H1 (cell line): ENCODE data around the gene KLHL30. TPM values are rescaled to one million over a fixed set of nuclear protein-coding genes. Genes with fewer than 3 reads are reported as not detected.

Source experiments
- CTCF ChIA-PET: fragments of 300-600 bp; sonication (Branson Sonifier 250); formaldehyde crosslinking; loops from one replicate; lab custom pipeline; 2021; ENCODE audit not compliant: partially characterized antibody; lab: Charles Lee
- POLR2A ChIA-PET: fragments of 300-600 bp; sonication (Branson Sonifier 250); formaldehyde crosslinking; loops from one replicate; lab custom pipeline; 2021; ENCODE audit warnings: inconsistent platforms; ENCODE audit not compliant: partially characterized antibody; lab: Charles Lee
- DNase-seq, 2 experiments: peaks; one replicate each; pipeline versions ENCODE4 v3.0.0 to v3.0.0-alpha.2; 2010 to 2022; ENCODE audit warnings: low spot score in 2 of 2, low read depth in 1 of 2, mixed read lengths in 1 of 2
- FAIRE-seq: peaks from 2 replicates; lab custom pipeline; 2011; peaks lifted over from hg19 to GRCh38; lab: Jason Lieb, UNC
- H2AFZ ChIP-seq: 2 replicates; pipeline ENCODE4 v1.8.1; 2012; ENCODE audit warnings: low read length, inconsistent platforms
- H2AK5ac ChIP-seq: 2 replicates; pipeline ENCODE4 v1.6.1; 2013; ENCODE audit warnings: low read depth, low read length
- H2BK120ac ChIP-seq: replicated peaks from 2 replicates; pipeline ENCODE3; 2013; ENCODE audit warnings: low read depth, low read length, inconsistent platforms
- H2BK12ac ChIP-seq: 2 replicates; pipeline ENCODE4 v1.6.1; 2013; ENCODE audit warnings: low read depth, low read length
- H2BK15ac ChIP-seq: 2 replicates; pipeline ENCODE4 v1.6.1; 2013; ENCODE audit warnings: low read length
- H2BK20ac ChIP-seq: 2 replicates; pipeline ENCODE4 v1.6.1; 2013; ENCODE audit warnings: low read length
- H2BK5ac ChIP-seq: 2 replicates; pipeline ENCODE4 v1.6.1; 2013; ENCODE audit warnings: low read depth, low read length
- H3K14ac ChIP-seq: 2 replicates; pipeline ENCODE4 v1.6.1; 2013; ENCODE audit warnings: inconsistent platforms; ENCODE audit not compliant: insufficient read length
- H3K18ac ChIP-seq: 2 replicates; pipeline ENCODE4 v1.6.1; 2013; ENCODE audit warnings: low read length; ENCODE audit errors: extremely low read depth
- H3K23ac ChIP-seq: 2 replicates; pipeline ENCODE4 v1.6.1; 2013; ENCODE audit warnings: inconsistent platforms; ENCODE audit not compliant: insufficient read length
- H3K23me2 ChIP-seq: 2 replicates; pipeline ENCODE4 v1.6.1; 2013; ENCODE audit warnings: low read depth, low read length
- H3K27ac ChIP-seq: 2 replicates; pipeline ENCODE4 v1.6.1; 2011; ENCODE audit warnings: low read depth, low read length, inconsistent platforms
- H3K27me3 ChIP-seq, 4 experiments: replicated peaks in 1 of 4; 1 replicate in 1 of 4; 2 replicates in 3 of 4; pipeline versions ENCODE4 v1.6.1 to v1.8.1; 2011 to 2013; ENCODE audit warnings: low read length in 3 of 4, mild to moderate bottlenecking in 3 of 4, inconsistent platforms in 2 of 4, mixed read lengths in 2 of 4, moderate library complexity in 1 of 4; ENCODE audit not compliant: control insufficient read depth in 3 of 4, insufficient read depth in 3 of 4; ENCODE audit errors: extremely low read depth in 1 of 4
- H3K36me3 ChIP-seq, 4 experiments: 2 replicates each; pipeline versions ENCODE4 v1.6.1 to v1.8.1; 2011 to 2013; ENCODE audit warnings: mild to moderate bottlenecking in 4 of 4, low read length in 3 of 4, moderate library complexity in 2 of 4, control low read depth in 1 of 4, inconsistent platforms in 1 of 4; ENCODE audit not compliant: insufficient read depth in 4 of 4, control insufficient read depth in 2 of 4
- H3K4ac ChIP-seq: replicated peaks from 2 replicates; pipeline ENCODE3; 2013; ENCODE audit warnings: low read length, low read depth, mixed read lengths, inconsistent platforms; ENCODE audit not compliant: insufficient read length
- H3K4me1 ChIP-seq, 4 experiments: replicated peaks in 1 of 4; 1 replicate in 1 of 4; 2 replicates in 3 of 4; pipeline versions ENCODE4 v1.6.1 to v1.8.1; 2011 to 2013; ENCODE audit warnings: low read length in 3 of 4, inconsistent platforms in 2 of 4, mixed read lengths in 1 of 4; ENCODE audit not compliant: insufficient read depth in 4 of 4, control insufficient read depth in 3 of 4
- H3K4me2 ChIP-seq, 2 experiments: 2 replicates each; pipeline versions ENCODE4 v1.6.1 to v1.8.1; 2011 to 2013; ENCODE audit warnings: low read depth in 2 of 2, low read length in 2 of 2, control low read depth in 1 of 2, inconsistent platforms in 1 of 2, mild to moderate bottlenecking in 1 of 2; ENCODE audit not compliant: insufficient read depth in 1 of 2
- H3K4me3 ChIP-seq, 4 experiments: fragments of 200-600, 300-600 bp in 1 of 4; sonication (generic), shearing (Covaris generic), sonication (Bioruptor Twin) in 1 of 4; 2 replicates each; pipeline versions ENCODE4 v1.5.1 to v1.8.1; 2011 to 2016; ENCODE audit warnings: low read length in 4 of 4, low read depth in 3 of 4, control low read depth in 2 of 4, inconsistent platforms in 2 of 4, mild to moderate bottlenecking in 2 of 4, mixed read lengths in 1 of 4, moderate library complexity in 1 of 4; ENCODE audit not compliant: insufficient read depth in 2 of 4; ENCODE audit errors: extremely low read depth in 1 of 4
- H3K56ac ChIP-seq: replicated peaks from 2 replicates; pipeline ENCODE3; 2013; ENCODE audit warnings: low read depth, mild to moderate bottlenecking, mixed read lengths, low read length, inconsistent platforms; ENCODE audit not compliant: insufficient read length
- H3K79me1 ChIP-seq: 2 replicates; pipeline ENCODE4 v1.6.1; 2013; ENCODE audit warnings: low read depth, low read length, control low read depth
- H3K79me2 ChIP-seq, 2 experiments: 2 replicates each; pipeline versions ENCODE4 v1.6.1 to v1.8.1; 2012 to 2013; ENCODE audit warnings: low read length in 2 of 2, mild to moderate bottlenecking in 2 of 2, inconsistent platforms in 1 of 2; ENCODE audit not compliant: insufficient read depth in 2 of 2, control insufficient read depth in 1 of 2
- H3K9ac ChIP-seq, 4 experiments: replicated peaks in 1 of 4; 1 replicate in 1 of 4; 2 replicates in 3 of 4; pipeline versions ENCODE4 v1.6.1 to v1.8.1; 2011 to 2013; ENCODE audit warnings: low read depth in 3 of 4, low read length in 3 of 4, control low read depth in 2 of 4, mild to moderate bottlenecking in 2 of 4, moderate library complexity in 2 of 4, inconsistent platforms in 1 of 4; ENCODE audit errors: extremely low read depth in 1 of 4
- H3K9me3 ChIP-seq, 2 experiments: 2 replicates each; pipeline versions ENCODE4 v1.6.1 to v1.8.1; 2012 to 2013; ENCODE audit warnings: mild to moderate bottlenecking in 2 of 2, moderate library complexity in 2 of 2, control low read depth in 1 of 2, inconsistent platforms in 1 of 2, low read depth in 1 of 2, low read length in 1 of 2, mixed read lengths in 1 of 2; ENCODE audit not compliant: insufficient read depth in 2 of 2
- H4K20me1 ChIP-seq, 2 experiments: replicated peaks in 1 of 2; 2 replicates each; pipeline versions ENCODE3 to v1.8.1; 2011 to 2013; ENCODE audit warnings: inconsistent platforms in 2 of 2, low read length in 2 of 2, mild to moderate bottlenecking in 1 of 2; ENCODE audit not compliant: insufficient read depth in 2 of 2, control insufficient read depth in 1 of 2
- H4K5ac ChIP-seq: 2 replicates; pipeline ENCODE4 v1.6.1; 2013; ENCODE audit warnings: low read length, low read depth, mixed read lengths, inconsistent platforms; ENCODE audit not compliant: insufficient read length
- H4K8ac ChIP-seq: 2 replicates; pipeline ENCODE4 v1.8.0; 2013; ENCODE audit warnings: mild to moderate bottlenecking, moderate library complexity, low read length, inconsistent platforms; ENCODE audit not compliant: insufficient read depth; ENCODE audit errors: extremely low read depth
- H4K91ac ChIP-seq: replicated peaks from 2 replicates; pipeline ENCODE3; 2013; ENCODE audit warnings: low read length, mixed read lengths, inconsistent platforms; ENCODE audit not compliant: insufficient read length
- EGR1 ChIP-seq: IDR thresholded peaks from 2 replicates; pipeline ENCODE4 v1.6.1; 2011; ENCODE audit warnings: low read depth, low read length, borderline replicate concordance
- NRF1 ChIP-seq: IDR thresholded peaks from 2 replicates; pipeline ENCODE4 v1.6.1; 2011; ENCODE audit warnings: mild to moderate bottlenecking, low read depth, low read length, improper control_type of control experiment
- RAD21 ChIP-seq, 2 experiments: IDR thresholded peaks in 1 of 2; conservative IDR thresholded peaks in 1 of 2; 2 replicates each; pipeline ENCODE4 v1.6.1; 2011; ENCODE audit warnings: low read depth in 2 of 2, low read length in 2 of 2, improper control_type of control experiment in 1 of 2, inconsistent platforms in 1 of 2, mild to moderate bottlenecking in 1 of 2, moderate library complexity in 1 of 2
- SP2 ChIP-seq: IDR thresholded peaks from 2 replicates; pipeline ENCODE4 v1.6.1; 2012; ENCODE audit warnings: mild to moderate bottlenecking, low read length, inconsistent platforms
- WGBS, 2 experiments: shearing (Covaris generic) in 1 of 2; methylation state at CpG; one replicate each; pipeline versions ENCODE4 v1.1.6 to v1.1.7; 2013 to 2015; ENCODE audit warnings: low lambda C conversion rate in 2 of 2, mixed read lengths in 2 of 2, inconsistent platforms in 1 of 2, low coverage in 1 of 2, missing lambda C conversion rate in 1 of 2; ENCODE audit not compliant: insufficient replicate concordance in 2 of 2, insufficient coverage in 1 of 2, insufficient read length in 1 of 2; ENCODE audit errors: extremely low coverage in 1 of 2, missing lambda C conversion rate in 1 of 2; 5-methylcytosine and 5-hydroxymethylcytosine counted together
- polyA plus RNA-seq, 7 experiments: library from polyadenylated mRNA; depleted of rRNA in 3 of 7; stranded (reverse) in 5 of 7; unstranded in 2 of 7; fragments of >200 nt in 5 of 7; fragments of 200-250 nt in 2 of 7; gene quantifications; 1 replicate in 5 of 7; 2 replicates in 1 of 7; 4 replicates in 1 of 7; pipeline versions ENCODE4 v1.2.1 to v1.2.3, GENCODE V29; 2011 to 2013; ENCODE audit warnings: missing spikeins in 2 of 7, mixed read lengths in 2 of 7
- total RNA-seq: library from RNA; stranded (reverse); fragmentation: NEBNext Ultra II Directional; extraction: Animal tissue kit (Norgen Biotek cat#: 25700); gene quantifications from 2 replicates; pipeline ENCODE4 v1.2.1, GENCODE V29; 2021

KLHL30 gene
- total and polyA plus RNA-seq, 2 of the 8 experiments (the other 6 are each of a cell fraction or from before 2014, with no cell fraction given): not detected

DNA sequence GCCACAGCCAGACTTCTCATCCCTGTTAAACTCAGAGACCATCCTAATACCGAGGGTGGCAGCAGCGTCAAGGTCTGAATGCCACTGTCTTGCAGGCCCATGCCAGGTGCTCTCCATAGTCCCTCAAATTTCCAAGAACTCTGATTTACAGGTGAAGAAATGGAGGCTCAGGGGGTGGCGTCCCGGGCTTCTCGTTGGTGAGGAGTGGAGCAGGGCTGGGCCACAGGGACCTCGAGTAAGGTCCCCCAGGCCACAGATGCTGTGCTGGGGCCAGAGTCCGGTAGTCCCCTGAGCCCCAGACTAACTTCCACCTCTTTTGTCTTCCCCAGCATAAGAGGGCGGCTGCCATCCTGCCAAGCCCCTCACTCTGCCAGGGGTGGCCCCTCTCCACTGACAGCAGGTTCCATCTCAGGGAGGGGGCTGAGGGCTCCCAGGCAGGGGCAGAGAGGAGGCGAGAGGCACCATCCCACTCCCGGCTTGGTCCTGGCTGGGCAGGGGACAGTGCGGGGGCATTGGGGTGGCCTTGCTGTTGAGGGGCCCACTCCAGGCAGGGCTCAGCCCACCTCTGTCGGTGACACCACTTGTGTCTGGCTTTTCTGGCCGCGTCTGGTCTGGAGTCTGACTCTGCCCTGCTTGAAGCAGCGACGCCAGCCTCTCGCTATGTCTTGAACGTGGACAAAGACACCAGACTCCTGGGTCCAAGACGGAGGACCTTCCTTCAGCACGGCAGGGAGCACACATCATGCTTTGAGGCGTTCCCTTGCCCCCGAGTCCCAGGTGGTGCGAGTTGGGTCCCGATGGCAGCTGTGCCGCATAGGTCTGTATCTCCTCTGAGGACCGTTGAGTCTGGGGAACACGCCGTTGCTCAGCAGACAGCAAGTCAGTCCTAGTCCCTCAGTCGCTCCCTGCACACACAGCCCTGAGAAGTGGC lies 15.9 kb upstream of the KLHL30 start:
- no peaks in the 10 kb centered on the region; a peak in 1 of 8 replicates for H3K36me3 ChIP-seq
- 91% methylated on average over 28 of the region's 29 CpGs; no CpG with 5 or more reads in 1 of the 2 experiments for WGBS, 2 experiments
- no peak overlapping the region for H2AFZ ChIP-seq
- no peak overlapping the region for H3K23ac ChIP-seq
- H3K14ac ChIP-seq: no peak overlapping the region
- no peaks in the 10 kb centered on the region for H3K79me1 ChIP-seq
- peaks cover 0 to 6% (median 2%) of the 10 kb centered on the region in 4 experiments; a peak in 3 of 7 replicates for H3K4me1 ChIP-seq
- H4K20me1 ChIP-seq: peaks cover 0 to 14% of the 10 kb centered on the region in 2 experiments
- no peak overlapping the region for H3K4ac ChIP-seq
- no peak overlapping the region for H2AK5ac ChIP-seq
- no peak overlapping the region for H4K5ac ChIP-seq
- H2BK20ac ChIP-seq: no peak overlapping the region
- no peak overlapping the region for H3K18ac ChIP-seq
- no peak overlapping the region for H2BK120ac ChIP-seq
- ChIA-PET CTCF (interaction anchor here (1.3 kb wide), 1 partner anchor 199 kb away, joined by 4 read pairs; no protein-coding TSS in a partner anchor), POLR2A (no interaction called here)
- no peak overlapping the region for H3K4me3 ChIP-seq
- no peak overlapping the region for H3K56ac ChIP-seq
- no peak overlapping the region; the same call in 1 of the 2 replicates for H2BK5ac ChIP-seq
- no peak overlapping the region for H3K4me2 ChIP-seq
- H3K9me3 ChIP-seq: 0 out of 4 replicates have a peak, but pooled peaks cover 0 to 4% of the 10 kb centered on the region in 2 experiments
- H3K27me3 ChIP-seq: no peaks in the 10 kb centered on the region; a peak in 1 of 7 replicates
- FAIRE-seq (no peak), DNase-seq (no peak)
- no peak overlapping the region for H3K9ac ChIP-seq
- H4K91ac ChIP-seq: no peak overlapping the region
- H3K79me2 ChIP-seq: no peaks in the 10 kb centered on the region
- no peak overlapping the region for H2BK12ac ChIP-seq
- peak overlapping the region; percentile 72; the same call in 1 of the 2 replicates for H2BK15ac ChIP-seq
- H3K27ac ChIP-seq: no peak overlapping the region
- peaks cover 29% of the 10 kb centered on the region for H3K23me2 ChIP-seq
- H4K8ac ChIP-seq: no peak overlapping the region; the same call in 1 of the 2 replicates
- TF ChIP-seq EGR1 (no peak), RAD21 (IDR thresholded peaks at IDR 0.05 in 1 of 2, conservative IDR thresholded peaks at IDR 0.05 in 1 of 2; ENCODE audit: low read depth in 2 of 2, low read length in 2 of 2) (no peak), NRF1 (no peak), SP2 (no peak)
